AG09309 (cell line): ENCODE data around the gene SLC35C1.
A peak's percentile ranks its signal among the peaks of the same experiment; 100 is the strongest.
"Not testable (repeated sequence)": the region's sequence is repeated elsewhere in the genome, so short reads cannot be mapped to it uniquely, and the experiment has no call there.

Source experiments
- DNase-seq: peaks from one replicate; pipeline ENCODE4 v3.0.0-alpha.2; 2010; ENCODE audit warnings: low read depth
- H3K4me3 ChIP-seq: 2 replicates; pipeline ENCODE4 v1.5.1; 2011; ENCODE audit warnings: mild to moderate bottlenecking, low read depth, low read length, moderate library complexity; ENCODE audit not compliant: control insufficient read depth
- CTCF ChIP-seq: IDR thresholded peaks from 2 replicates; pipeline ENCODE4 v1.5.1; 2011; ENCODE audit warnings: mild to moderate bottlenecking, low read depth, low read length, inconsistent platforms; ENCODE audit not compliant: insufficient read depth, control insufficient read depth; ENCODE audit errors: missing control alignments

Gene SLC35C1

GRCh38 chr11:45833761-45834160, 28.8 kb downstream of the SLC35C1 start:
- H3K4me3 ChIP-seq = no peak overlapping the region
- DNase-seq = no peak
- no peak for TF ChIP-seq CTCF

GRCh38 chr11:45834298-45834756, 29.4 kb downstream of the SLC35C1 start:
- DNase-seq = no peak
- no peak for TF ChIP-seq CTCF
- H3K4me3 ChIP-seq = no peak overlapping the region

- H3K4me3 ChIP-seq = no peak overlapping the region
- DNase-seq = no peak
- no peak for TF ChIP-seq CTCF
Measured at GRCh38 chr11:45839204-45839603, 34.3 kb downstream of the SLC35C1 start.

- DNase-seq = not testable (repeated sequence)
Measured at GRCh38 chr11:45840251-45840650, 35.3 kb downstream of the SLC35C1 start.

GRCh38 chr11:45843158-45843924, 38.4 kb downstream of the SLC35C1 start:
- H3K4me3 ChIP-seq = no peak overlapping the region
- peak; percentile 40 for DNase-seq
- TF ChIP-seq CTCF = peak; percentile 97

More at GRCh38 chr11:45840251-45840650, 35.3 kb downstream of the SLC35C1 start:
- H3K4me3 ChIP-seq = not testable (repeated sequence)

- H3K4me3 ChIP-seq = no peak overlapping the region
- no peak for DNase-seq
- no peak for TF ChIP-seq CTCF
Measured at GRCh38 chr11:45844822-45845578, 40.1 kb downstream of the SLC35C1 start.

GRCh38 chr11:45846174-45846675, 41.3 kb downstream of the SLC35C1 start:
- TF ChIP-seq CTCF = no peak
- DNase-seq = no peak
- H3K4me3 ChIP-seq = no peak overlapping the region
